Measurements from ENCODE around the gene P2RX4. TPM values are rescaled to one million over a fixed set of nuclear protein-coding genes. Genes with fewer than 3 reads are reported as not detected.

P2RX4 gene
- total RNA-seq, 1 donor from 2014 or later, result 20.7 TPM

DNA sequence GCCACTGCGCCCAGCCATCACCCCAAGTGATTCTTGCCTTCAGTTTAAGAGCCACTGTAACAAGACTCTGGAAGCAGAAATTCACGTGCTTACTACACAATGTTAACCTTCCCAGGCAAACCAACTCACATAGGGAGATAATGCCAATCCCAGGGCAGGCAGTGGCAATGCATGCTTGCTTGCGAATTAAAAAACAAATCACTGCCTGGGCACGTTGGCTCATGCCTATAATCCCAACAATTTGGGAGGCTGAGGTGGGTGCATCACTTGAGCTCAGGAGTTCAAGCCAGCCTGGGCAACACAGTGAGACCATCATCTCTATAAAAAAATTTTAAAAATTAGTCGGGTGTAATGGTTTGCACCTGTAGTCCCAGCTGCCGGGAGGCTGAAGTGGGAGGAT is 37.8 kb upstream of the P2RX4 start:
- Mint-ChIP-seq H3K27me3 (ENCODE audit: low read depth) (no peaks in the 10 kb centered on the region), H3K4me1 (ENCODE audit: low read depth) (peaks cover 14% of the 10 kb centered on the region), H3K4me3 (ENCODE audit: unreplicated experiment) (no peak overlapping the region), H3K9me3 (ENCODE audit: low read depth) (no peaks in the 10 kb centered on the region), H3K36me3 (ENCODE audit: low read depth) (no peaks in the 10 kb centered on the region), H3K27ac (ENCODE audit: unreplicated experiment) (no peak overlapping the region)
- TF ChIP-seq, protein P1, sequence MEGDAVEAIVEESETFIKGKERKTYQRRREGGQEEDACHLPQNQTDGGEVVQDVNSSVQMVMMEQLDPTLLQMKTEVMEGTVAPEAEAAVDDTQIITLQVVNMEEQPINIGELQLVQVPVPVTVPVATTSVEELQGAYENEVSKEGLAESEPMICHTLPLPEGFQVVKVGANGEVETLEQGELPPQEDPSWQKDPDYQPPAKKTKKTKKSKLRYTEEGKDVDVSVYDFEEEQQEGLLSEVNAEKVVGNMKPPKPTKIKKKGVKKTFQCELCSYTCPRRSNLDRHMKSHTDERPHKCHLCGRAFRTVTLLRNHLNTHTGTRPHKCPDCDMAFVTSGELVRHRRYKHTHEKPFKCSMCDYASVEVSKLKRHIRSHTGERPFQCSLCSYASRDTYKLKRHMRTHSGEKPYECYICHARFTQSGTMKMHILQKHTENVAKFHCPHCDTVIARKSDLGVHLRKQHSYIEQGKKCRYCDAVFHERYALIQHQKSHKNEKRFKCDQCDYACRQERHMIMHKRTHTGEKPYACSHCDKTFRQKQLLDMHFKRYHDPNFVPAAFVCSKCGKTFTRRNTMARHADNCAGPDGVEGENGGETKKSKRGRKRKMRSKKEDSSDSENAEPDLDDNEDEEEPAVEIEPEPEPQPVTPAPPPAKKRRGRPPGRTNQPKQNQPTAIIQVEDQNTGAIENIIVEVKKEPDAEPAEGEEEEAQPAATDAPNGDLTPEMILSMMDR (IDR thresholded peaks at IDR 0.05), result no peak
- no peak for DNase-seq (ENCODE audit: low spot score)

GRCh38 chr12:121175383-121176119 is 34.4 kb upstream of the P2RX4 start:
- no peaks in the 10 kb centered on the region for H3K9me3 Mint-ChIP-seq (ENCODE audit: low read depth)

GRCh38 chr12:121176826-121177529 is 33.0 kb upstream of the P2RX4 start:
- no peaks in the 10 kb centered on the region for H3K36me3 Mint-ChIP-seq (ENCODE audit: low read depth)
- no peaks in the 10 kb centered on the region for H3K27me3 Mint-ChIP-seq (ENCODE audit: low read depth)
- no peak overlapping the region for H3K4me3 Mint-ChIP-seq (ENCODE audit: unreplicated experiment)
- DNase-seq (ENCODE audit: low spot score), result no peak
- TF ChIP-seq, protein P1 (IDR thresholded peaks at IDR 0.05), result no peak
- H3K4me1 Mint-ChIP-seq (ENCODE audit: low read depth), result peaks cover 11% of the 10 kb centered on the region
- H3K27ac Mint-ChIP-seq (ENCODE audit: unreplicated experiment), result no peak overlapping the region
- no peaks in the 10 kb centered on the region for H3K9me3 Mint-ChIP-seq (ENCODE audit: low read depth)

More at GRCh38 chr12:121175383-121176119, 34.4 kb upstream of the P2RX4 start:
- Mint-ChIP-seq H3K4me3 (ENCODE audit: unreplicated experiment) (no peak overlapping the region), H3K27ac (ENCODE audit: unreplicated experiment) (no peak overlapping the region), H3K36me3 (ENCODE audit: low read depth) (no peaks in the 10 kb centered on the region), H3K4me1 (ENCODE audit: low read depth) (peaks cover 14% of the 10 kb centered on the region), H3K27me3 (ENCODE audit: low read depth) (no peaks in the 10 kb centered on the region)
- TF ChIP-seq, protein P1 (IDR thresholded peaks at IDR 0.05), result no peak
- DNase-seq (ENCODE audit: low spot score), result no peak

- TF ChIP-seq, protein P1 (IDR thresholded peaks at IDR 0.05), result no peak
- no peak for DNase-seq (ENCODE audit: low spot score)
- H3K4me3 Mint-ChIP-seq (ENCODE audit: unreplicated experiment), result no peak overlapping the region
- H3K4me1 Mint-ChIP-seq (ENCODE audit: low read depth), result peaks cover 3% of the 10 kb centered on the region
- H3K36me3 Mint-ChIP-seq (ENCODE audit: low read depth), result no peaks in the 10 kb centered on the region
- H3K9me3 Mint-ChIP-seq (ENCODE audit: low read depth), result no peaks in the 10 kb centered on the region
- H3K27ac Mint-ChIP-seq (ENCODE audit: unreplicated experiment), result peak overlapping the region; percentile 51
- H3K27me3 Mint-ChIP-seq (ENCODE audit: low read depth), result no peaks in the 10 kb centered on the region
These were observed 28.7 kb upstream of the P2RX4 start for GRCh38 chr12:121181181-121181580.

DNA sequence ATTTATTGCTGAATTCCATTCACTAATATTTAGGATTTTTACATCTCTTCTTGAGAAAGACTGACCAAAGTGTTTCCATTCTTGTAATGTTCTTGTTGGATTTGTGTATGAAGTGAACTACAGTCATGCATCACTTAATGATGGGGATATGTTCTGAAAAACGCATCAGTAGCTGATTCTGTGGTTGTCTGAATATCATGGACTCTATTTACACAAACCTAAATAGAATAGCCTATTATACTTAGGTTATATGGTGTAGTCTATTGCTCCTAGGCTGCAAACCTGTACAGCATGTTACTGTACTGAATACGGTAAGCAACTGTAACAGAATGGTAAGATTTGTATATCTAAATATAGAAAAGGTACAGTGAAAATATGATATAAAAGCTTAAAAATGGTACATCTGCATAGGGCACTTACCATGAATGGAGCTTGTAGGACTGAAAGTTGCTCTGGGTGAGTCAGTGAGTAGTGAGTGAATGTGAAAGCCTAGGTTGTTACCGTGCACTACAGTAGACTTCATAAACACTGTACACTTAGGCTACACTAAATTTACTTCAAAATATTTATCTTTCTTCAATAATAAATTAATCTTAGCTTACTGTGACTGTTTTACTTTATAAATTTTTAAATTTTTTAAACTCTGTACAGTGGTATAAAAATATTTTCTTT is 27.6 kb upstream of the P2RX4 start:
- Mint-ChIP-seq H3K27ac (ENCODE audit: unreplicated experiment) (no peak overlapping the region), H3K4me3 (ENCODE audit: unreplicated experiment) (no peak overlapping the region), H3K9me3 (ENCODE audit: low read depth) (no peaks in the 10 kb centered on the region), H3K36me3 (ENCODE audit: low read depth) (no peaks in the 10 kb centered on the region), H3K27me3 (ENCODE audit: low read depth) (no peaks in the 10 kb centered on the region), H3K4me1 (ENCODE audit: low read depth) (peaks cover 3% of the 10 kb centered on the region)
- no peak for DNase-seq (ENCODE audit: low spot score)
- TF ChIP-seq, protein P1 (IDR thresholded peaks at IDR 0.05), result no peak
